Measurements from ENCODE around the gene DLG2.

The DLG2 gene

DNA sequence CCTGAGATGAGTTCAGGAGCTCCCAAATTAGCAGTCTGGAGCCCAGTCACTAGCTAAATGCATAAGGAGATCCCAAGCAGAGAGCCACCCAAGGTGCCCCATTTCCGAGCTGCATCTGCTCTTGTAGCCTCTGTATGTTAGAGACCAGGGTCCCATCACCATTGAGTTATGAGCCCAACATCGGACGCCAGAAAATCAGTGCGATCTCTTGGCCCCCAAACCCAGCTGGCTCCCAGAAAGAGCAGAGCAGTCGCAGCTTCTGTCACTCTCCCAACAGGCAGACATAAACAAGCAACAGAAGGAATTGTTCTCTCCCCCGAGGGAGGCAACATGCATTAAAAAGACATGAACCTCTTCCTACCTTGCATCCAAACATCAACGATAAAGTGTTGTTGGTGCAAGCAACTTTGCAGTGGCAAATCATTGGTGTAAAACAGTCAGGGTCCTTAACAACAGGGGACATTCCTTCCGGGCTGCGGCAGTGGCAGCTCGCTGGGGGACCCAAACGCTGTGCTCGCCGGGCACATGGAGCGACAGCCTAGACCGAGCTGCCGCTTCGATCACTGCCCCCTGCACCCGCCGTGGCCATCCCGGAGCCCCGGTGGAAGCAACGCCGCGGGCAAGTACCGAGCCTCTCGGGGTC lies 907.1 kb downstream of the DLG2 start:
- peaks cover 20 to 43% of the 10 kb centered on the region in 2 donors for H3K27me3 Mint-ChIP-seq
- peaks cover 5 to 8% of the 10 kb centered on the region in 2 donors for H3K4me1 Mint-ChIP-seq
- H3K27ac Mint-ChIP-seq: no peak overlapping the region
- peak overlapping the region; percentile 77 to 78 for H3K4me3 Mint-ChIP-seq
- ATAC-seq (replicated peaks) (peak; percentile 38 to 45), DNase-seq (no peak)
- no peaks in the 10 kb centered on the region for H3K9me3 Mint-ChIP-seq
- H3K36me3 Mint-ChIP-seq: no peaks in the 10 kb centered on the region

DNA sequence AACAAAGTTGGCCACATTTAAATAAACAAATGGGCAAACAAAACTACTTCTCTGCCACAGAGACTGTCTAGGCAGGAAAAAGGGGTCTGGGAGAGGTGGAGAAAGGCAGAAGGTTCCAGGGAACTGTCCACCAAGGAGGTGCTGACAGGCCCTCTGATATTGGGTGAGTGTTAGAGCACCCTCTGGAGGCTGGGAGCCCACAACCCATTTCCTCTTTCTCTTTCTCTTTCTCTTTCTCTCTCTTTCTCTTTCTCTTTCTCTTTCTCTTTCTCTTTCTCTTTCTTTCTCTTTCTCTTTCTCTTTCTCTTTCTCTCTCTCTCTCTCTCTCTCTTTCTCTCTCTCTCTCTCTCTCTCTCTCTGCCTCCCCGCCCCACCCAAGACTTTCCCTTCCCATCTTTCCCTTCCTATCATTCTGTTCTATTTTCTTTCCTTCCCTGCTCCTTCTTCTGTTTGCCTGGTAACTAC lies 912.8 kb downstream of the DLG2 start:
- ATAC-seq (replicated peaks) (peak; percentile 50 to 64), DNase-seq (no peak)
- Mint-ChIP-seq H3K27me3 (peaks cover 0 to 15% of the 10 kb centered on the region in 2 donors), H3K4me1 (peaks cover 0 to 2% of the 10 kb centered on the region in 2 donors), H3K9me3 (peaks cover 0 to 6% of the 10 kb centered on the region in 2 donors), H3K4me3 (peak overlapping the region; percentile 12 to 69), H3K36me3 (no peaks in the 10 kb centered on the region), H3K27ac (peak overlapping the region; percentile 94)

DNA sequence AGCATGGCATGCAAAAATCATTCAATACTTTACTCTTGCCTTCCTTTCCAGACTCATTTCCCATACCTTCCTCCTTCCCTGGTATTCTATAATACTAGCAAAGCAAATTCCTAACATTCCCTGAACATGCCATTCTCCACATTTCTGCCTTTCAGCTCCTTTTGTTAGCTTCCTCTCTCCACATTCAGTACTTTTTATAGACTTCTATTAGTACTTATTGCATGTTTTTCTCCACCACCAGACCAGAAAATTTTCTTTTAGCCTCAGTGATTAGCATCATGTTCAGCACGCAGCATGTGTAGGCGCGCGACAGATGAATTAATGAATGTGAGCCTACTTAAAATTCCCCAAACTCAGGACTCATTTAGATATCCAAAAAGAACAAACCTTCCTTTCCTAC lies 935.3 kb downstream of the DLG2 start:
- H3K4me1 Mint-ChIP-seq: no peaks in the 10 kb centered on the region
- peaks cover 0 to 1% of the 10 kb centered on the region in 2 donors for H3K9me3 Mint-ChIP-seq
- ATAC-seq (replicated peaks) (no peak), DNase-seq (no peak)
- H3K4me3 Mint-ChIP-seq: no peak overlapping the region
- H3K36me3 Mint-ChIP-seq: no peaks in the 10 kb centered on the region
- H3K27ac Mint-ChIP-seq: no peak overlapping the region
- H3K27me3 Mint-ChIP-seq: peaks cover 0 to 5% of the 10 kb centered on the region in 2 donors

DNA sequence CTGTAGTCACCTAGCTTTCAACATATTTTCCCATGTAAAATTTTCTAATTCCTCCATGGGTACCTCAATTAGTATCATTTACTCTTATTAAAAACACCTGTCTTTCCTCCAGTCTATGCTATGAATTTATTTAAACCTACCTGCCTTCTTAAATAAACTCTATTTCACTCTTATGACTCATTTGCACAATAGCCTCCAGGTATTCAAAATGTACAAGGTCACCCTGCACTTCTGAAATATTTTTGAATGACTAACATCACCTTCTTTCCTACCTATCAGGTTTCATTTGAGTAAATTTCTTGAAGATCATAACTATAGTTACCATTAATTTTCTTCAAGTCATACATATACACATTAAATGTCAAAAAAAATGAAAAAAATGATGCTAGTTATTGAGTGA lies 939.7 kb downstream of the DLG2 start:
- no peaks in the 10 kb centered on the region for H3K36me3 Mint-ChIP-seq
- ATAC-seq (replicated peaks) (no peak), DNase-seq (no peak)
- no peaks in the 10 kb centered on the region for H3K4me1 Mint-ChIP-seq
- peaks cover 0 to 5% of the 10 kb centered on the region in 2 donors for H3K27me3 Mint-ChIP-seq
- H3K9me3 Mint-ChIP-seq: peaks cover 0 to 1% of the 10 kb centered on the region in 2 donors
- H3K4me3 Mint-ChIP-seq: no peak overlapping the region
- H3K27ac Mint-ChIP-seq: no peak overlapping the region

DNA sequence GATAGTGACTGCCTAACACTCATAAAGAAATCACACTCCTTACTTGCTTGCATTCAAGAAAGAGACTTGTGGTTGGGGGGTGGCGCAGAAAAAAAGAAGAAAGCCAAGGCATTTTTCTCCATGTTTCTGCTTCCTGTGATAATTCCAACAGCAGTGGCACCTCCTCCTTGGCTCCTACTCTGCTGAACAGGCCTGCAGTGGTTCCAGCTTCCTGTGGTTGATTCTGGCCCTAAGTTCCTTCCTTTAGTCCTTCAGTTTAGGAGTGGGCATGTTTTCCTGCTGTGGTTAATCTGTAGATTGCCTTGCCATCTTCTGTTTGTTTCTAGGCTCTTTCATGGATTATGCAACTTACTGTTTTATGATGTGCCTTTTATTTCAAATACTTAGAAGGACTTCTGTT lies 940.4 kb downstream of the DLG2 start:
- peaks cover 0 to 5% of the 10 kb centered on the region in 2 donors for H3K27me3 Mint-ChIP-seq
- H3K4me3 Mint-ChIP-seq: no peak overlapping the region
- H3K4me1 Mint-ChIP-seq: no peaks in the 10 kb centered on the region
- DNase-seq: no peak
- peaks cover 0 to 1% of the 10 kb centered on the region in 2 donors for H3K9me3 Mint-ChIP-seq
- no peaks in the 10 kb centered on the region for H3K36me3 Mint-ChIP-seq
- H3K27ac Mint-ChIP-seq: no peak overlapping the region
- no peak for ATAC-seq (replicated peaks)

DNA sequence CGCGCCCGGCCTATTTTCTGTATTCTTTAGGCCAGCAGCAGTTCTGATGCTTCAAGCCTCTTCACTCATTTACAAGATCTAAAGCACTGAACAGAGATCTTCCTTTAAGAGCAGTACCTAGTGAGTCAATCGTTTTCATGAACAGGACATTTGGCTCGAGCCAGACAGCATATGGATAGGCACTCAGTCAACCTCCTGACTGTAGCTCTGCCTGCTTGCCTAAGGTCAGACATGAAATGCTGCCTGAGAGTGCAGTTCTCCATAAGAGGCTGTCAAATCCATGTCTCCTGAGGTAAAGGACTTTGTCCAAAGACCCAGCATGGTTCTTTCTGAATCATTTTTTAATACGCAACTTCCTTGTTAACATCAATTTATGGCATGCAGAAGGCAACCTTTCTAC lies 941.2 kb downstream of the DLG2 start:
- Mint-ChIP-seq H3K27ac (no peak overlapping the region), H3K36me3 (no peaks in the 10 kb centered on the region), H3K4me1 (no peaks in the 10 kb centered on the region), H3K27me3 (peaks cover 0 to 5% of the 10 kb centered on the region in 2 donors), H3K9me3 (peaks cover 0 to 1% of the 10 kb centered on the region in 2 donors), H3K4me3 (no peak overlapping the region)
- no peak for ATAC-seq (replicated peaks)
- DNase-seq: no peak

DNA sequence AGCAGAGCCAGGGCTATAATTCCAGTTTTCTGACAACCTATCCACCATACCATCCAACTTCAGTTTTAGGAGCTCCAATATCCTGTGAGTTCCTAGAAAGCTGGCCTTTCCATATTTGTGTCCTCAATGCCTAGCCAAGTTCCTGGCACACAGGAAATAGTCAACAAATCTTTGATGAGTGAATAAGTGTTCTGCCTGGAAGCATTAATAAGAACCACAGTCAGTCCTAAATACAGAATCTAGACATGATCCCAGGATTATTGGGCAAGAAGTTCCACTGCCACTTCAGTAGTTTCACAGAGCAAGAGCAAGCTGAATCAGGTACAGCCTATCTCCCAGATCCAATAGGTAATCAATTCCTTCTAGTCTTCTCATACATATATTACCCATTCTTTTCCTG lies 942.0 kb downstream of the DLG2 start:
- DNase-seq (no peak), ATAC-seq (replicated peaks) (no peak)
- Mint-ChIP-seq H3K9me3 (peaks cover 0 to 1% of the 10 kb centered on the region in 2 donors), H3K27me3 (peaks cover 0 to 5% of the 10 kb centered on the region in 2 donors), H3K36me3 (no peaks in the 10 kb centered on the region), H3K4me3 (no peak overlapping the region), H3K4me1 (no peaks in the 10 kb centered on the region), H3K27ac (no peak overlapping the region)

DNA sequence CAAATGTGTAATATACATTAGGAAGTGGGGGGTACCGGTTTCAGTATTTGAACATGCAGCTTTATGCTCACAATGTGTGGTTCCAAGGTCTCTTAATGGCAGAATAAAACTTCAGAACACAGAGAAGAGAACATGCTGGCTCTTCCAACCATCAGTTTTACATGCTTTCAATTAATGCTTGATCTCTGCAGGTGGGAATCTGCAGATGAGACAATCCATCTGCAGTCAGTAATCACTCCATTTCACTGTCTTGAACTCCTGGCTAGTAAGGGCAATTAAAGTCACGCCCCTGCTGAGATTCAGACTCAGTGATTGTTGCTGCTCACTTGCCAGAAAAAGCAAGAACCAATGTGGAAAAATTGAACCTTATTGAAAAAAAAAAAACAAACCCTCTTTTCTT lies 945.7 kb downstream of the DLG2 start:
- no peak for ATAC-seq (replicated peaks)
- no peak overlapping the region for H3K4me3 Mint-ChIP-seq
- no peaks in the 10 kb centered on the region for H3K27me3 Mint-ChIP-seq
- H3K36me3 Mint-ChIP-seq: no peaks in the 10 kb centered on the region
- H3K4me1 Mint-ChIP-seq: no peaks in the 10 kb centered on the region
- no peak for DNase-seq
- no peak overlapping the region for H3K27ac Mint-ChIP-seq
- no peaks in the 10 kb centered on the region for H3K9me3 Mint-ChIP-seq

DNA sequence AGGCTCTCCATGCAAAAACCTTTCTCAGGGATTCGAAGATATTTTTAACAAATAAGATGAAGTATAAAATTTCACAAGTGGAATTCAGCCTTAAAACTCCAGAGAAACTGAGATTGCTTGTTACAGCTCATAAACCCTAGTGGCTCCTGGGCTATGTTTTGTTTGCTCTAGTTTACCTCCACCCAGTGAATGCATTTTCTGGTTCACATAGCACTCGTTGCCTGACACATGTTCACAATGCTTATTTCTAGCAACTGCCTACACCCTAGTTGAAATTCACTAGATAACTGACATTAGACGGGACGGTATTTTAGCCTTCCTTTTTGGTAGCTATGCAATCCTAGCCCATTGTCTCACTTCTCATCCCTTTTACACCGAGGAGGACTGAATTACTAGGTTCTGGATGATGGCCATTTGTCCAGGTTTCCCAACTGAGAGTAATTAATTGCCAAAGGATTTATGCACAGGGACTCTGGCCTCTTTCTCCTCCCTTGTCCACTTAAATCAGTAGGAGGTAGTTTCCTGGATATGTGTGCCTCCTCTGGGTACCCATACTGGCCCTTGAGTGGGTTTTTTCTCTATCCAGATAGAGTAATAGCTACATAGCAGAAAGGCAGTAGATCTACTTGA lies 951.6 kb downstream of the DLG2 start:
- DNase-seq: no peak
- no peaks in the 10 kb centered on the region for H3K9me3 Mint-ChIP-seq
- H3K27me3 Mint-ChIP-seq: no peaks in the 10 kb centered on the region
- no peak overlapping the region for H3K27ac Mint-ChIP-seq
- H3K36me3 Mint-ChIP-seq: no peaks in the 10 kb centered on the region
- H3K4me1 Mint-ChIP-seq: no peaks in the 10 kb centered on the region
- no peak overlapping the region for H3K4me3 Mint-ChIP-seq
- ATAC-seq (replicated peaks): no peak

DNA sequence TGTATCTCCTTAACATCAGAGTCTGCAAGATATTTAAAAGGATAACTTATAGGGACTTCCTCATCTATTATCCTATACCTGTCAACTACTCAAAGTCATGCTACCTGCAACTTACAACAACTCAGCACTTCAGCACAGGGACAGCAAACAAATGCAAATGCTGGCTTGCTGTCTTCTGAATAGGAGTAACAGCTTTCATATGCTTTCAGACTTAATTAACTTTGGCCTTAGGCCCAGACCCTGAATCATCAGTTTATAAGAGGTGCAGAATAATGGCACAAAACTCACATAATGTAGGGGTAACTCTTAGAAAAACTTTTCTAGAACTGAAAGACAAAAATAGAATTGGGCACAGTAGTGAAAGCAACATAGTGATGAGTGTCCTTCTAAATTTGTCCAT lies 953.4 kb downstream of the DLG2 start:
- no peak for DNase-seq
- no peaks in the 10 kb centered on the region for H3K36me3 Mint-ChIP-seq
- no peaks in the 10 kb centered on the region for H3K4me1 Mint-ChIP-seq
- no peak for ATAC-seq (replicated peaks)
- H3K4me3 Mint-ChIP-seq: no peak overlapping the region
- no peaks in the 10 kb centered on the region for H3K27me3 Mint-ChIP-seq
- H3K27ac Mint-ChIP-seq: no peak overlapping the region
- H3K9me3 Mint-ChIP-seq: no peaks in the 10 kb centered on the region

DNA sequence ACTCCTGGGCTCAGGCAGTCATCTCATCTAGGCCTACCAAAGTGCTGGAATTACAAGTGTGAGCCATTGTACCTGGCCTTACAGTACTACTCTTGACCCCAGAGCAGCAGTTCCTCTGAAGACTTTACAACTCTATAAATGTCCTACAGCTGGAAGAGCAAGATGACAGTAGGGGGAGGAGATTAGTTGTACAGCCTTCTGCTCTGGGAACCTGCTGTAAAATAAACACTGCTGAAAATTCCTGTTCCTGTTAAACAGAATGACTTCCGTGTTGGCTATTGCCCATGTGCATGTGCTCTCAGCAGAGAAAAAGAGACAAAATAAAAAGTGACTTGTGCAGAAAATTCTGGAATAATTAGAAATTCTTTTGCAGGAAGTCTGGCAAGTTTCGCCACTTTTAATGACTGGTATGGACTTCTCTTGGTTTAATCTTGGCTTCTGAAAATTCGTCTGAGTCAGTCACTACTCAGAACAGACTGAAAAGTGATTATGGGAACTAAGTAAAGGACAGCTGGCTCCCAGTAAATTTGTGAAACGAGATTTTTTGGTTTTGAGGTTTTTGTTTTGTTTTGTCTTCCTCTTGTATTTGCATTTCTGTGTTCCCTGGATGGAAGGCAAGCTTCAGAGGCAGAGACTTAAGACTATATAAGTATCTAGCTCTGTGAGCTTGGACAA lies 955.7 kb downstream of the DLG2 start:
- no peak overlapping the region for H3K4me3 Mint-ChIP-seq
- H3K9me3 Mint-ChIP-seq: no peaks in the 10 kb centered on the region
- H3K27me3 Mint-ChIP-seq: no peaks in the 10 kb centered on the region
- no peak overlapping the region for H3K27ac Mint-ChIP-seq
- ATAC-seq (replicated peaks) (no peak), DNase-seq (no peak)
- H3K36me3 Mint-ChIP-seq: no peaks in the 10 kb centered on the region
- no peaks in the 10 kb centered on the region for H3K4me1 Mint-ChIP-seq

DNA sequence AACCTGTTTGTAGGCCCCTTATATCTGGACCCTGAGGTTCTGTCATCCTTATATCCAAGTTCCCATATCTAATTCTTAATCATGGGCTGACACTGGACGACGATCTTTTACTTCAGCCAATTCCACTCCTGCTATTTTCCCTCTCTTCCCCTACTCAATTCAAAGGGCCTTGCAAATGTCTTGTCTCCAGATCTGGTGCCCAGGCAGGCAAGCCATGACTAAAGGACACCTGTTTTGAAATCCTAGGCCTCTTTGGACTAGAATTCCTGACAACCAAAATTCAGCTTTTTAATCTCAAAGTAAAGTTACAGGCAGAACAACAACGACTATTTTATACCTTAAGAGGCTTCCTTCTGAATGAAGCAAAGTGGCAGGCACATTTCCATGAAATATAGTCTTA lies 963.4 kb downstream of the DLG2 start:
- no peak overlapping the region for H3K4me3 Mint-ChIP-seq
- DNase-seq (no peak), ATAC-seq (replicated peaks) (no peak)
- H3K36me3 Mint-ChIP-seq: no peaks in the 10 kb centered on the region
- H3K9me3 Mint-ChIP-seq: peaks cover 0 to 2% of the 10 kb centered on the region in 2 donors
- H3K27me3 Mint-ChIP-seq: no peaks in the 10 kb centered on the region
- no peak overlapping the region for H3K27ac Mint-ChIP-seq
- no peaks in the 10 kb centered on the region for H3K4me1 Mint-ChIP-seq

DNA sequence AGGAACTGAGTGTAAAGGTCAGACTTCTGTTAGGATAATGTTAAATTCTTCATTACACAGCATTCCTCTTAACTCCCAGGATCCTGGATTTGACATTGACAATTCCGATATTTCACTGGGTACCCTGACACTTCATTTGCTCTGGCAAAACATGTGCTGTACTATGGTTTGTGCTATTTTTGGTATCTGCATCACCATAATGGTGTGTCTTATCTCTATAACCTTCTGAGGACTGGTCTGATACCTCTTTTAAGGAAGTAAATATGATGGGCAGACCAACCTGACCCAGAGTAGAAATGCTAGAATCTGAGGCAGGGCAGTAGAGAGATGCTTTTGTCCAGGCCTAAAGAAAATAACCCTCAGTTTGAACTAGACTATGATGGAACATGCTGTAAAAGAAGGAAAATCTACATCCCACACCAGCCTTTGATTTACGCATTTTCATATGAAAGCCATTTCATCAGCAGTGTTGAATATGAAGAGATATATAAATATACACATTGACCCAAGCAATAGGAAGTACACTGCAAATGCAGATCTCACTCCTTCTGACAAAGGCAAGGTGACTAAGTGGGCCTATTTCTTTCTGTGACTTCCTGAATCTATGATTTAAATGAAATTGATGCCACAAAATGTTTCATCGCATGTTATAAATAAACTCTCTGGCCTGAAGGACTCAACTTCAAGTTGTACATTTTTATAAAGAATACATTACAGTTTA lies 966.7 kb downstream of the DLG2 start:
- no peaks in the 10 kb centered on the region for H3K4me1 Mint-ChIP-seq
- H3K27me3 Mint-ChIP-seq: no peaks in the 10 kb centered on the region
- ATAC-seq (replicated peaks) (no peak), DNase-seq (no peak)
- no peak overlapping the region for H3K27ac Mint-ChIP-seq
- peaks cover 0 to 3% of the 10 kb centered on the region in 2 donors for H3K9me3 Mint-ChIP-seq
- H3K4me3 Mint-ChIP-seq: no peak overlapping the region
- no peaks in the 10 kb centered on the region for H3K36me3 Mint-ChIP-seq

DNA sequence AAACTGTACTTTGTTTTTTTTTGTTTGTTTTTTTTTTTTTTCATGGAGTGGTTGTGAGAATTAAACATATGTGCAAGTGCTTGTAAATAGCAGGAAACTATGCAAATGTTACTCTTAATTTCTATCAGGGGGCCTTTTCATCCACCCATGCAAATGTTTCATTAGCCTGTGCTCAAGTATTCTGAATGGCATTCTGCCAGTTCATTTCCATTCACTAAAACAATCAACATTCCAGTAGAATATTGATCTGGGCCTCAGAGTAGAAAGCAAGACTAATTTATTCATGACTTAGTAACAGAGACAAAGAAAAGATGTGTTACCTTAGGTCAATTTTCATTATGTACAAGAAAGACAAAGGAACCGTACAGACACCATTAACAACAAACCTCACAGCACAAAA lies 971.4 kb downstream of the DLG2 start:
- H3K36me3 Mint-ChIP-seq: no peaks in the 10 kb centered on the region
- no peaks in the 10 kb centered on the region for H3K27me3 Mint-ChIP-seq
- no peak overlapping the region for H3K4me3 Mint-ChIP-seq
- DNase-seq (no peak), ATAC-seq (replicated peaks) (no peak)
- H3K4me1 Mint-ChIP-seq: no peaks in the 10 kb centered on the region
- no peak overlapping the region for H3K27ac Mint-ChIP-seq
- peaks cover 0 to 3% of the 10 kb centered on the region in 2 donors for H3K9me3 Mint-ChIP-seq

Measured in stimulated activated naive B cell treated with anti-CD40 and anti-IgM and Interleukin-4, amounts not matched to agents 10 μg/mL and 1 μg/mL and 100 μg/mL, for 72 hours (primary cell).